IMR-90 (cell line): Measurements from ENCODE around the gene RSL1D1. TPM values are rescaled to one million over a fixed set of nuclear protein-coding genes. Genes with fewer than 3 reads are reported as not detected.

ENCODE experiments used
- ATAC-seq: fragments of 200-7000 bp; cut with Tn5 transposase; 2 replicates; pipeline ENCODE4 v1.9.1; 2020; ENCODE audit warnings: low read depth, mild to moderate bottlenecking, moderate library complexity
- BruUV-seq: library from RNA; stranded (reverse); fragments of 400-500 nt; replicated peaks from 2 replicates; lab custom pipeline; 2021; lab: Mats Ljungman, UMichigan
- CTCF ChIA-PET: fragments of 300-600 bp; formaldehyde crosslinking; extraction: SDS; loops from one replicate; lab custom pipeline; 2021; ENCODE audit warnings: antibody characterized with exemption; lab: Yijun Ruan, JAX
- POLR2A ChIA-PET: fragments of 300-600 bp; sonication (Branson Sonifier 250); formaldehyde crosslinking; loops from one replicate; lab custom pipeline; 2022; ENCODE audit warnings: antibody characterized with exemption; ENCODE audit not compliant: unreplicated experiment; lab: Charles Lee
- DNase-seq: peaks from one replicate; pipeline ENCODE4 v3.0.0; 2013
- H2AFZ ChIP-seq: replicated peaks from 2 replicates; pipeline ENCODE3; 2013; ENCODE audit warnings: low read length, mild to moderate bottlenecking; ENCODE audit not compliant: poor library complexity
- H2AK5ac ChIP-seq: 2 replicates; pipeline ENCODE4 v1.6.1; 2013; ENCODE audit warnings: low read depth, low read length, inconsistent platforms
- H2AK9ac ChIP-seq: replicated peaks from 2 replicates; pipeline ENCODE3; 2013; ENCODE audit warnings: mild to moderate bottlenecking, low read depth, low read length, moderate library complexity; ENCODE audit not compliant: poor library complexity
- H2BK120ac ChIP-seq: 2 replicates; pipeline ENCODE4 v1.6.1; 2013; ENCODE audit warnings: low read depth, low read length, inconsistent platforms
- H2BK15ac ChIP-seq: 3 replicates; pipeline ENCODE4 v1.6.1; 2013; ENCODE audit warnings: low read depth, low read length, inconsistent platforms
- H2BK20ac ChIP-seq: 2 replicates; pipeline ENCODE4 v1.6.1; 2013; ENCODE audit warnings: low read depth, mild to moderate bottlenecking, inconsistent platforms, low read length, moderate library complexity
- H2BK5ac ChIP-seq: 2 replicates; pipeline ENCODE4 v1.6.1; 2013; ENCODE audit warnings: mild to moderate bottlenecking, low read depth, low read length, inconsistent platforms; ENCODE audit not compliant: poor library complexity, severe bottlenecking
- H3K14ac ChIP-seq: replicated peaks from 2 replicates; pipeline ENCODE4 v1.6.1; 2013; ENCODE audit warnings: low read depth, low read length, inconsistent platforms
- H3K18ac ChIP-seq: 2 replicates; pipeline ENCODE4 v1.6.1; 2013; ENCODE audit warnings: low read depth, low read length, control low read depth
- H3K23ac ChIP-seq: 2 replicates; pipeline ENCODE4 v1.6.1; 2013; ENCODE audit warnings: low read depth, low read length, inconsistent platforms
- H3K27ac ChIP-seq: 2 replicates; pipeline ENCODE4 v1.5.1; 2013; ENCODE audit warnings: mild to moderate bottlenecking, control low read depth, low read length; ENCODE audit not compliant: insufficient read depth
- H3K27me3 ChIP-seq: 2 replicates; pipeline ENCODE4 v1.6.1; 2013; ENCODE audit warnings: low read length; ENCODE audit not compliant: control insufficient read depth, insufficient read depth
- H3K36me3 ChIP-seq: 2 replicates; pipeline ENCODE4 v1.6.1; 2013; ENCODE audit warnings: low read length, mixed read lengths; ENCODE audit not compliant: control insufficient read depth, insufficient read depth
- H3K4ac ChIP-seq: 2 replicates; pipeline ENCODE4 v1.6.1; 2013; ENCODE audit warnings: low read depth, low read length, inconsistent platforms
- H3K4me1 ChIP-seq: 2 replicates; pipeline ENCODE4 v1.6.1; 2013; ENCODE audit warnings: low read length, mixed read lengths; ENCODE audit not compliant: control insufficient read depth, insufficient read depth
- H3K4me2 ChIP-seq: 2 replicates; pipeline ENCODE4 v1.6.1; 2013; ENCODE audit warnings: low read depth, mild to moderate bottlenecking, control low read depth, low read length, moderate library complexity
- H3K4me3 ChIP-seq: 2 replicates; pipeline ENCODE4 v1.5.1; 2013; ENCODE audit warnings: low read depth, mild to moderate bottlenecking, control low read depth, low read length, moderate library complexity; ENCODE audit not compliant: insufficient read depth
- H3K56ac ChIP-seq: 2 replicates; pipeline ENCODE4 v1.6.1; 2013; ENCODE audit warnings: low read length, inconsistent platforms; ENCODE audit not compliant: insufficient read depth; ENCODE audit errors: extremely low read depth
- H3K79me1 ChIP-seq, 2 experiments: 2 replicates each; pipeline ENCODE4 v1.6.1; 2013; ENCODE audit warnings: low read length in 2 of 2, inconsistent platforms in 1 of 2, low read depth in 1 of 2
- H3K9ac ChIP-seq: 2 replicates; pipeline ENCODE4 v1.6.1; 2013; ENCODE audit warnings: low read depth, low read length, control low read depth
- H3K9me1 ChIP-seq: 2 replicates; pipeline ENCODE4 v1.6.1; 2013; ENCODE audit warnings: low read length, inconsistent platforms; ENCODE audit not compliant: insufficient read depth
- H3K9me3 ChIP-seq: 2 replicates; pipeline ENCODE4 v1.6.1; 2013; ENCODE audit warnings: low read length; ENCODE audit not compliant: control insufficient read depth, insufficient read depth
- H4K20me1 ChIP-seq: 2 replicates; pipeline ENCODE4 v1.6.1; 2013; ENCODE audit warnings: low read length, inconsistent platforms; ENCODE audit not compliant: insufficient read depth
- H4K5ac ChIP-seq: 2 replicates; pipeline ENCODE4 v1.6.1; 2013; ENCODE audit warnings: mild to moderate bottlenecking, low read depth, low read length, control low read depth
- H4K8ac ChIP-seq, 2 experiments: 2 replicates each; pipeline ENCODE4 v1.6.1; 2013; ENCODE audit warnings: low read depth in 2 of 2, low read length in 2 of 2, control low read depth in 1 of 2, inconsistent platforms in 1 of 2
- H4K91ac ChIP-seq: 2 replicates; pipeline ENCODE4 v1.6.1; 2013; ENCODE audit warnings: low read depth, low read length, inconsistent platforms; ENCODE audit not compliant: insufficient read depth
- CEBPB ChIP-seq: IDR thresholded peaks from 2 replicates; pipeline ENCODE4 v1.6.1; 2012; ENCODE audit warnings: low read depth, low read length, improper control_type of control experiment
- FOS ChIP-seq: fragments of 150-350 bp; IDR thresholded peaks from 2 replicates; pipeline ENCODE4 v1.6.1; 2016; ENCODE audit warnings: low read depth, low read length
- MAFK ChIP-seq: IDR thresholded peaks from 2 replicates; pipeline ENCODE4 v1.6.1; 2012; ENCODE audit warnings: low read depth, low read length, improper control_type of control experiment
- RAD21 ChIP-seq: IDR thresholded peaks from 2 replicates; pipeline ENCODE4 v1.6.1; 2012; ENCODE audit warnings: low read length, improper control_type of control experiment
- RFX5 ChIP-seq: IDR thresholded peaks from 2 replicates; pipeline ENCODE4 v1.8.0; 2012; ENCODE audit warnings: low read depth, mild to moderate bottlenecking, low read length, moderate library complexity
- USF2 ChIP-seq: fragments of 150-350 bp; IDR thresholded peaks from 2 replicates; pipeline ENCODE4 v1.6.1; 2017; ENCODE audit warnings: mild to moderate bottlenecking, antibody characterized with exemption, low read length, low read depth
- WGBS, 2 experiments: methylation state at CpG; one replicate each; pipeline versions ENCODE4 v1.1.5 to v1.1.7; 2013; ENCODE audit warnings: missing lambda C conversion rate in 2 of 2; ENCODE audit not compliant: insufficient read length in 1 of 2; ENCODE audit errors: extremely low coverage in 2 of 2; 5-methylcytosine and 5-hydroxymethylcytosine counted together
- dilution Hi-C: fragments of 300-500 bp; cut with HindIII; formaldehyde crosslinking; loops from one replicate; pipeline ENCODE4 v1.14.3; 2018; ENCODE audit warnings: low sequenced_read_pairs; ENCODE audit not compliant: unreplicated experiment
- in situ Hi-C: fragments of 300-500 bp; cut with MboI; formaldehyde crosslinking; loops from 3 replicates; pipeline ENCODE4 v1.14.3; 2019; ENCODE audit warnings: low sequenced_read_pairs, inconsistent platforms, mixed read lengths
- intact Hi-C: fragments of 100-400 bp; cut with micrococcal nuclease; formaldehyde crosslinking; loops from 2 replicates; pipeline ENCODE4 v1.10.0; 2022
- polyA plus RNA-seq, 3 experiments: library from polyadenylated mRNA; depleted of rRNA; stranded (reverse); fragments of >200 nt; gene quantifications; 2 replicates each; pipeline ENCODE4 v1.2.3, GENCODE V29; 2012; ENCODE audit warnings: low replicate concordance in 1 of 3
- total RNA-seq: library from RNA; depleted of rRNA; stranded (reverse); fragments of >200 nt; gene quantifications from 2 replicates; pipeline ENCODE4 v1.2.3, GENCODE V29; 2012
- TF ChIP-seq, protein P1 (sequence below): conservative IDR thresholded peaks from 2 replicates; pipeline ENCODE4 v1.5.1; 2012; ENCODE audit warnings: mild to moderate bottlenecking, low read depth, low read length, improper control_type of control experiment

Gene RSL1D1
- total and polyA plus RNA-seq, 2 of the 4 experiments (the other 2 are of a cell fraction), result 63.8 to 77.4 TPM

- DNase-seq (no peak), ATAC-seq (no peak)
- Histone ChIP-seq H3K56ac (no peak overlapping the region), H3K4me1 (no peaks in the 10 kb centered on the region), H3K14ac (no peak overlapping the region), H3K18ac (no peak overlapping the region), H2AFZ (no peak overlapping the region), H3K27me3 (no peaks in the 10 kb centered on the region), H3K23ac (no peak overlapping the region), H3K4me2 (no peak overlapping the region), H2AK9ac (no peak overlapping the region), H3K9ac (no peak overlapping the region), H4K5ac (no peak overlapping the region), H4K20me1 (no peaks in the 10 kb centered on the region), H2AK5ac (no peak overlapping the region), H3K4ac (no peak overlapping the region), H3K27ac (no peak overlapping the region), H2BK120ac (no peak overlapping the region), H3K4me3 (no peak overlapping the region), H3K9me3 (no peaks in the 10 kb centered on the region), H2BK20ac (no peak overlapping the region), H2BK5ac (no peak overlapping the region), H2BK15ac (no peak overlapping the region), H4K91ac (no peak overlapping the region), H3K9me1 (no peaks in the 10 kb centered on the region), H4K8ac (no peak overlapping the region), H3K79me1 (peaks cover 15 to 28% of the 10 kb centered on the region in 2 experiments), H3K36me3 (peaks cover 40% of the 10 kb centered on the region)
- POLR2A ChIA-PET, result no interaction called here
- TF ChIP-seq RAD21 (no peak), MAFK (no peak), CEBPB (no peak), USF2 (no peak), FOS (no peak), RFX5 (no peak)
- TF ChIP-seq, protein P1, sequence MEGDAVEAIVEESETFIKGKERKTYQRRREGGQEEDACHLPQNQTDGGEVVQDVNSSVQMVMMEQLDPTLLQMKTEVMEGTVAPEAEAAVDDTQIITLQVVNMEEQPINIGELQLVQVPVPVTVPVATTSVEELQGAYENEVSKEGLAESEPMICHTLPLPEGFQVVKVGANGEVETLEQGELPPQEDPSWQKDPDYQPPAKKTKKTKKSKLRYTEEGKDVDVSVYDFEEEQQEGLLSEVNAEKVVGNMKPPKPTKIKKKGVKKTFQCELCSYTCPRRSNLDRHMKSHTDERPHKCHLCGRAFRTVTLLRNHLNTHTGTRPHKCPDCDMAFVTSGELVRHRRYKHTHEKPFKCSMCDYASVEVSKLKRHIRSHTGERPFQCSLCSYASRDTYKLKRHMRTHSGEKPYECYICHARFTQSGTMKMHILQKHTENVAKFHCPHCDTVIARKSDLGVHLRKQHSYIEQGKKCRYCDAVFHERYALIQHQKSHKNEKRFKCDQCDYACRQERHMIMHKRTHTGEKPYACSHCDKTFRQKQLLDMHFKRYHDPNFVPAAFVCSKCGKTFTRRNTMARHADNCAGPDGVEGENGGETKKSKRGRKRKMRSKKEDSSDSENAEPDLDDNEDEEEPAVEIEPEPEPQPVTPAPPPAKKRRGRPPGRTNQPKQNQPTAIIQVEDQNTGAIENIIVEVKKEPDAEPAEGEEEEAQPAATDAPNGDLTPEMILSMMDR, result no peak
- BruUV-seq, result no TSS peak
- dilution Hi-C loops, result no loop called here
- in situ Hi-C loops, result no loop called here
- intact Hi-C loops, result no loop called here
- CTCF ChIA-PET, result interaction anchor here (0.6 kb wide), 2 partner anchors 352 to 600 kb away, joined by 3 to 4 read pairs; no protein-coding TSS in a partner anchor
- 100% methylated on average over 1 of the region's 5 CpGs; no CpG with 5 or more reads in 1 of the 2 experiments for WGBS, 2 experiments
Observed at GRCh38 chr16:11884035-11884434, 32.7 kb upstream of the RSL1D1 start.
